ENCODE measurements around the gene LEFTY1.

LEFTY1 gene

DNA sequence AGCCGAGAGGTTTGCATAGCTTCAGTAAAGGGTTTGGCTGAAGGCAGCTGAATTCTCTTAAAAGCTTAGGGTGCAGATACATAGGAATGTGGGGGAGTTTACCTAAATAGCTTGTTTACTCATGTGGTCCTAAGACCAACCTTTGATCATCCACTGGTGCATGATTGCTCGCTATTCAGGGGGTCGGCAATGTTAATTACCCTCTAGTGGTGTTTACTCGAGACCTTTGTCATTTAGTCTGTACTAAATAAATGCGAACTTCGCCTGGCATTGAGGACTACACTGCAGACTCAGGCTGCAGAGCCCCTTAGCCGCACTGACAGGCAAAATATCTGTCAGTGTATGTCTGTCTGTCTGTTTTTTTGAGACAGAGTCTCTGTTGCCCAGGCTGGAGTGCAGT lies 38.6 kb downstream of the LEFTY1 start:
- no peak overlapping the region for H3K4me3 ChIP-seq (ENCODE audit: low read length)
- no peak overlapping the region for H3K9ac ChIP-seq (ENCODE audit: low read length)
- H3K4me1 ChIP-seq (ENCODE audit: control insufficient read depth, insufficient read depth, low read length): peaks cover 3% of the 10 kb centered on the region
- peaks cover 59% of the 10 kb centered on the region for H3K36me3 ChIP-seq (ENCODE audit: control insufficient read depth, insufficient read depth, low read length, severe bottlenecking)
- H3K9me3 ChIP-seq (ENCODE audit: control insufficient read depth, low read length): no peaks in the 10 kb centered on the region
- DNase-seq (ENCODE audit: low read depth): no peak
- no peaks in the 10 kb centered on the region for H3K27me3 ChIP-seq (replicated peaks; ENCODE audit: control insufficient read depth, insufficient read depth, low read length)

- no peaks in the 10 kb centered on the region for H3K27me3 ChIP-seq (replicated peaks; ENCODE audit: control insufficient read depth, insufficient read depth, low read length)
- DNase-seq (ENCODE audit: low read depth): no peak
Measured at GRCh38 chr1:225849925-225850324, 39.0 kb downstream of the LEFTY1 start.

DNA sequence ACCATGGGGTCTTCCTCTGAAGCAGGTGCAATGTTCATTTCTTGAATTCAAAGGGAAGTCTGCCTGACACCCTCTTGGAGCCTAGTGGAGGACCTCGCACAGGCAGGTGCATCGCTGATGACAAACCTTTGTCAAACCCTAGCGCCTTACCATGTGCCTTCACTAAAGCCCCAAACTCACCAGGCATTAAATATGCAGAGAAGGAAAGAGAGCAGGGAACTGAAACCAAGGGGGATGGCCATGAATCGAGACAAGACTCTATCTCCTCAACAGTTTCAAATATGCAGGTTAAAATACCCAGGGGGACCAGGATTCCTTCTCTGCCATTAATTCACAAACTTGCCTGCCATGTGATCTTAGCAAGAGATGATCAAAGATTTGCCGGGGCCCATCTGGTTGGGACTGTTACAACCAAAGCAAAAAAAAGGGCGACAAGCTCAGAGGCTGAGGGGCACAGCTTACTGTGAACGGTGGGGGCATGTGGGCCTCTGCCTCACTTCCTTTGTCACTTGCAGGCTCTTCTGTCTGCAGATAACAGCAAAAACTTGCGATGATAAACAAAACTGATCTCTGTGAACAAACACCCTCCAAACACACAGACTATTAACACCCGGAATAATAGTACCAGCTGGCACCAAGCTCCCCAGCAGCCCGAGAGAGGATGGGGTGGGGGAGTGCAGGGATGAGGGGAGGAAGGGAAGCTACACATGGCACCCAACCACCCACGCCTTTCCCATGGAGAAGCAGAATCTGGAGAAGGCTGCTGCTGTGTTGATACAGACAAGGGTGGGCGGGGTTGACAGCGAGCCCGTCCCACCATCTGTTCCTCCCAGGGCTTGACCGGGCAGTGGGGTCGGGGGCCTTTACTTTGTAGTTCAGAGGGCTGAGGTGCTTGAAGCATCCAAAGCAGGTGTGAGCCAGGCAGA lies 40.7 kb downstream of the LEFTY1 start:
- H3K27me3 ChIP-seq (replicated peaks; ENCODE audit: control insufficient read depth, insufficient read depth, low read length): no peaks in the 10 kb centered on the region
- DNase-seq (ENCODE audit: low read depth): no peak
- no peaks in the 10 kb centered on the region for H3K9me3 ChIP-seq (ENCODE audit: control insufficient read depth, low read length)
- H3K4me3 ChIP-seq (ENCODE audit: low read length): no peak overlapping the region
- no peak overlapping the region for H3K9ac ChIP-seq (ENCODE audit: low read length)
- peaks cover 8% of the 10 kb centered on the region for H3K4me1 ChIP-seq (ENCODE audit: control insufficient read depth, insufficient read depth, low read length)
- peaks cover 55% of the 10 kb centered on the region for H3K36me3 ChIP-seq (ENCODE audit: control insufficient read depth, insufficient read depth, low read length, severe bottlenecking)

More at GRCh38 chr1:225849925-225850324, 39.0 kb downstream of the LEFTY1 start:
- Histone ChIP-seq H3K4me1 (ENCODE audit: control insufficient read depth, insufficient read depth, low read length) (peaks cover 4% of the 10 kb centered on the region), H3K9ac (ENCODE audit: low read length) (no peak overlapping the region), H3K9me3 (ENCODE audit: control insufficient read depth, low read length) (no peaks in the 10 kb centered on the region), H3K36me3 (ENCODE audit: control insufficient read depth, insufficient read depth, low read length, severe bottlenecking) (peaks cover 55% of the 10 kb centered on the region), H3K4me3 (ENCODE audit: low read length) (no peak overlapping the region)

- no peak overlapping the region for H3K9ac ChIP-seq (ENCODE audit: low read length)
- DNase-seq (ENCODE audit: low read depth): no peak
- peaks cover 11% of the 10 kb centered on the region for H3K4me1 ChIP-seq (ENCODE audit: control insufficient read depth, insufficient read depth, low read length)
- peaks cover 55% of the 10 kb centered on the region for H3K36me3 ChIP-seq (ENCODE audit: control insufficient read depth, insufficient read depth, low read length, severe bottlenecking)
- H3K9me3 ChIP-seq (ENCODE audit: control insufficient read depth, low read length): no peaks in the 10 kb centered on the region
- no peak overlapping the region for H3K4me3 ChIP-seq (ENCODE audit: low read length)
- H3K27me3 ChIP-seq (replicated peaks; ENCODE audit: control insufficient read depth, insufficient read depth, low read length): no peaks in the 10 kb centered on the region
Measured at GRCh38 chr1:225847610-225848009, 41.3 kb downstream of the LEFTY1 start.

GRCh38 chr1:225846331-225847310 lies 42.3 kb downstream of the LEFTY1 start:
- no peak overlapping the region for H3K9ac ChIP-seq (ENCODE audit: low read length)
- peaks cover 55% of the 10 kb centered on the region for H3K36me3 ChIP-seq (ENCODE audit: control insufficient read depth, insufficient read depth, low read length, severe bottlenecking)
- peaks cover 15% of the 10 kb centered on the region for H3K4me1 ChIP-seq (ENCODE audit: control insufficient read depth, insufficient read depth, low read length)
- no peak overlapping the region for H3K4me3 ChIP-seq (ENCODE audit: low read length)
- DNase-seq (ENCODE audit: low read depth): no peak
- H3K9me3 ChIP-seq (ENCODE audit: control insufficient read depth, low read length): no peaks in the 10 kb centered on the region
- no peaks in the 10 kb centered on the region for H3K27me3 ChIP-seq (replicated peaks; ENCODE audit: control insufficient read depth, insufficient read depth, low read length)

- peaks cover 59% of the 10 kb centered on the region for H3K36me3 ChIP-seq (ENCODE audit: control insufficient read depth, insufficient read depth, low read length, severe bottlenecking)
- DNase-seq (ENCODE audit: low read depth): peak; percentile 84
- peaks cover 15% of the 10 kb centered on the region for H3K4me1 ChIP-seq (ENCODE audit: control insufficient read depth, insufficient read depth, low read length)
- no peak overlapping the region for H3K4me3 ChIP-seq (ENCODE audit: low read length)
- H3K27me3 ChIP-seq (replicated peaks; ENCODE audit: control insufficient read depth, insufficient read depth, low read length): no peaks in the 10 kb centered on the region
- no peak overlapping the region for H3K9ac ChIP-seq (ENCODE audit: low read length)
- H3K9me3 ChIP-seq (ENCODE audit: control insufficient read depth, low read length): no peaks in the 10 kb centered on the region
Measured at GRCh38 chr1:225845571-225846259, 43.2 kb downstream of the LEFTY1 start.

- DNase-seq (ENCODE audit: low read depth): no peak
- Histone ChIP-seq H3K9me3 (ENCODE audit: control insufficient read depth, low read length) (no peaks in the 10 kb centered on the region), H3K27me3 (replicated peaks; ENCODE audit: control insufficient read depth, insufficient read depth, low read length) (no peaks in the 10 kb centered on the region), H3K4me1 (ENCODE audit: control insufficient read depth, insufficient read depth, low read length) (peaks cover 15% of the 10 kb centered on the region), H3K9ac (ENCODE audit: low read length) (peak overlapping the region; percentile 24), H3K4me3 (ENCODE audit: low read length) (no peak overlapping the region), H3K36me3 (ENCODE audit: control insufficient read depth, insufficient read depth, low read length, severe bottlenecking) (peaks cover 66% of the 10 kb centered on the region)
Measured at GRCh38 chr1:225845097-225845496, 43.8 kb downstream of the LEFTY1 start.

- H3K27me3 ChIP-seq (replicated peaks; ENCODE audit: control insufficient read depth, insufficient read depth, low read length): no peaks in the 10 kb centered on the region
- H3K9me3 ChIP-seq (ENCODE audit: control insufficient read depth, low read length): no peaks in the 10 kb centered on the region
- DNase-seq (ENCODE audit: low read depth): no peak
- peaks cover 69% of the 10 kb centered on the region for H3K36me3 ChIP-seq (ENCODE audit: control insufficient read depth, insufficient read depth, low read length, severe bottlenecking)
- H3K4me1 ChIP-seq (ENCODE audit: control insufficient read depth, insufficient read depth, low read length): peaks cover 15% of the 10 kb centered on the region
- peak overlapping the region; percentile 24 for H3K9ac ChIP-seq (ENCODE audit: low read length)
- H3K4me3 ChIP-seq (ENCODE audit: low read length): no peak overlapping the region
Measured at GRCh38 chr1:225844236-225845061, 44.5 kb downstream of the LEFTY1 start.

- H3K9ac ChIP-seq (ENCODE audit: low read length): peak overlapping the region; percentile 49
- H3K9me3 ChIP-seq (ENCODE audit: control insufficient read depth, low read length): no peaks in the 10 kb centered on the region
- H3K36me3 ChIP-seq (ENCODE audit: control insufficient read depth, insufficient read depth, low read length, severe bottlenecking): peaks cover 80% of the 10 kb centered on the region
- DNase-seq (ENCODE audit: low read depth): no peak
- peaks cover 15% of the 10 kb centered on the region for H3K4me1 ChIP-seq (ENCODE audit: control insufficient read depth, insufficient read depth, low read length)
- H3K27me3 ChIP-seq (replicated peaks; ENCODE audit: control insufficient read depth, insufficient read depth, low read length): no peaks in the 10 kb centered on the region
- H3K4me3 ChIP-seq (ENCODE audit: low read length): no peak overlapping the region
Measured at GRCh38 chr1:225843426-225843795, 45.5 kb downstream of the LEFTY1 start.

- H3K27me3 ChIP-seq (replicated peaks; ENCODE audit: control insufficient read depth, insufficient read depth, low read length): no peaks in the 10 kb centered on the region
- H3K9ac ChIP-seq (ENCODE audit: low read length): peak overlapping the region; percentile 49
- H3K4me3 ChIP-seq (ENCODE audit: low read length): no peak overlapping the region
- peaks cover 85% of the 10 kb centered on the region for H3K36me3 ChIP-seq (ENCODE audit: control insufficient read depth, insufficient read depth, low read length, severe bottlenecking)
- H3K9me3 ChIP-seq (ENCODE audit: control insufficient read depth, low read length): no peaks in the 10 kb centered on the region
- no peak for DNase-seq (ENCODE audit: low read depth)
- peaks cover 15% of the 10 kb centered on the region for H3K4me1 ChIP-seq (ENCODE audit: control insufficient read depth, insufficient read depth, low read length)
Measured at GRCh38 chr1:225842788-225843425, 46.0 kb downstream of the LEFTY1 start.

Data from adipocyte (in vitro differentiated cells).